ENCODE data around the gene IL1RN.

GRCh38 chr2:113134717-113135116 lies 7.3 kb downstream of the IL1RN start:
- TF ChIP-seq ZNF18 (CRISPR knock-in tag; IDR thresholded peaks at IDR 0.05; ENCODE audit: insufficient replicate concordance): no peak
- no peak for TF ChIP-seq MTA3 (CRISPR knock-in tag; IDR thresholded peaks at IDR 0.05)
- TF ChIP-seq ZKSCAN8 (CRISPR knock-in tag; IDR thresholded peaks at IDR 0.05; ENCODE audit: borderline replicate concordance): no peak
- no peak for TF ChIP-seq CTCF (CRISPR knock-in tag; IDR thresholded peaks at IDR 0.05)
- no peak for TF ChIP-seq SSRP1 (CRISPR knock-in tag; IDR thresholded peaks at IDR 0.05)
- no peak for TF ChIP-seq HMGXB4 (CRISPR knock-in tag; IDR thresholded peaks at IDR 0.05; ENCODE audit: borderline replicate concordance in 1 of 2, low read depth in 1 of 2)
- no peak for TF ChIP-seq GTF2F1 (IDR thresholded peaks at IDR 0.05; ENCODE audit: low read length)
- no peak for TF ChIP-seq CHD2 (IDR thresholded peaks at IDR 0.05; ENCODE audit: low read depth, low read length)
- TF ChIP-seq PAX8 (CRISPR knock-in tag; IDR thresholded peaks at IDR 0.05; ENCODE audit: borderline replicate concordance): no peak
- no peak for TF ChIP-seq HMG20A (CRISPR knock-in tag; IDR thresholded peaks at IDR 0.05; ENCODE audit: borderline replicate concordance)
